ENCODE data around the gene ADSL. TPM values are rescaled to one million over a fixed set of nuclear protein-coding genes. Genes with fewer than 3 reads are reported as not detected.

Gene ADSL
- total RNA-seq, 1 donor from 2014 or later: 110 TPM

GRCh38 chr22:40415531-40416266 is 69.4 kb downstream of the ADSL start:
- no peak for DNase-seq (ENCODE audit: low read depth)
- Histone ChIP-seq H3K36me3 (ENCODE audit: control insufficient read depth, insufficient read depth, low read length) (peaks cover 47% of the 10 kb centered on the region), H3K4me3 (ENCODE audit: low read depth, low read length) (no peak overlapping the region), H3K27me3 (ENCODE audit: control insufficient read depth, insufficient read depth, low read length) (no peaks in the 10 kb centered on the region)
- no peak for TF ChIP-seq CTCF (IDR thresholded peaks at IDR 0.05; ENCODE audit: insufficient read depth, low read length, severe bottlenecking)
- FAIRE-seq: peak; percentile 7

GRCh38 chr22:40416267-40416570 is 69.9 kb downstream of the ADSL start:
- FAIRE-seq: no peak
- peaks cover 49% of the 10 kb centered on the region for H3K36me3 ChIP-seq (ENCODE audit: control insufficient read depth, insufficient read depth, low read length)
- no peak for TF ChIP-seq CTCF (IDR thresholded peaks at IDR 0.05; ENCODE audit: insufficient read depth, low read length, severe bottlenecking)

GRCh38 chr22:40416636-40417035 is 70.3 kb downstream of the ADSL start:
- Histone ChIP-seq H3K36me3 (ENCODE audit: control insufficient read depth, insufficient read depth, low read length) (peaks cover 48% of the 10 kb centered on the region), H3K4me3 (ENCODE audit: low read depth, low read length) (no peak overlapping the region), H3K27me3 (ENCODE audit: control insufficient read depth, insufficient read depth, low read length) (no peaks in the 10 kb centered on the region)
- FAIRE-seq (no peak), DNase-seq (ENCODE audit: low read depth) (no peak)
- no peak for TF ChIP-seq CTCF (IDR thresholded peaks at IDR 0.05; ENCODE audit: insufficient read depth, low read length, severe bottlenecking)

More at GRCh38 chr22:40416267-40416570, 69.9 kb downstream of the ADSL start:
- no peak for DNase-seq (ENCODE audit: low read depth)
- no peak overlapping the region for H3K4me3 ChIP-seq (ENCODE audit: low read depth, low read length)
- H3K27me3 ChIP-seq (ENCODE audit: control insufficient read depth, insufficient read depth, low read length): no peaks in the 10 kb centered on the region

- H3K36me3 ChIP-seq (ENCODE audit: control insufficient read depth, insufficient read depth, low read length): peaks cover 49% of the 10 kb centered on the region
- no peak overlapping the region for H3K4me3 ChIP-seq (ENCODE audit: low read depth, low read length)
- H3K27me3 ChIP-seq (ENCODE audit: control insufficient read depth, insufficient read depth, low read length): no peaks in the 10 kb centered on the region
- TF ChIP-seq CTCF (IDR thresholded peaks at IDR 0.05; ENCODE audit: insufficient read depth, low read length, severe bottlenecking): no peak
- FAIRE-seq (no peak), DNase-seq (ENCODE audit: low read depth) (no peak)
Observed at GRCh38 chr22:40417041-40417440, 70.7 kb downstream of the ADSL start.

GRCh38 chr22:40417881-40418280 is 71.6 kb downstream of the ADSL start:
- Histone ChIP-seq H3K4me3 (ENCODE audit: low read depth, low read length) (no peak overlapping the region), H3K36me3 (ENCODE audit: control insufficient read depth, insufficient read depth, low read length) (peaks cover 55% of the 10 kb centered on the region), H3K27me3 (ENCODE audit: control insufficient read depth, insufficient read depth, low read length) (no peaks in the 10 kb centered on the region)
- TF ChIP-seq CTCF (IDR thresholded peaks at IDR 0.05; ENCODE audit: insufficient read depth, low read length, severe bottlenecking): no peak
- DNase-seq (ENCODE audit: low read depth) (no peak), FAIRE-seq (no peak)

All from bronchial epithelial cell (primary cell).